ENCODE results near the gene COTL1.
A peak's percentile ranks its signal among the peaks of the same experiment; 100 is the strongest.

Gene COTL1, protein sequence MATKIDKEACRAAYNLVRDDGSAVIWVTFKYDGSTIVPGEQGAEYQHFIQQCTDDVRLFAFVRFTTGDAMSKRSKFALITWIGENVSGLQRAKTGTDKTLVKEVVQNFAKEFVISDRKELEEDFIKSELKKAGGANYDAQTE

DNA sequence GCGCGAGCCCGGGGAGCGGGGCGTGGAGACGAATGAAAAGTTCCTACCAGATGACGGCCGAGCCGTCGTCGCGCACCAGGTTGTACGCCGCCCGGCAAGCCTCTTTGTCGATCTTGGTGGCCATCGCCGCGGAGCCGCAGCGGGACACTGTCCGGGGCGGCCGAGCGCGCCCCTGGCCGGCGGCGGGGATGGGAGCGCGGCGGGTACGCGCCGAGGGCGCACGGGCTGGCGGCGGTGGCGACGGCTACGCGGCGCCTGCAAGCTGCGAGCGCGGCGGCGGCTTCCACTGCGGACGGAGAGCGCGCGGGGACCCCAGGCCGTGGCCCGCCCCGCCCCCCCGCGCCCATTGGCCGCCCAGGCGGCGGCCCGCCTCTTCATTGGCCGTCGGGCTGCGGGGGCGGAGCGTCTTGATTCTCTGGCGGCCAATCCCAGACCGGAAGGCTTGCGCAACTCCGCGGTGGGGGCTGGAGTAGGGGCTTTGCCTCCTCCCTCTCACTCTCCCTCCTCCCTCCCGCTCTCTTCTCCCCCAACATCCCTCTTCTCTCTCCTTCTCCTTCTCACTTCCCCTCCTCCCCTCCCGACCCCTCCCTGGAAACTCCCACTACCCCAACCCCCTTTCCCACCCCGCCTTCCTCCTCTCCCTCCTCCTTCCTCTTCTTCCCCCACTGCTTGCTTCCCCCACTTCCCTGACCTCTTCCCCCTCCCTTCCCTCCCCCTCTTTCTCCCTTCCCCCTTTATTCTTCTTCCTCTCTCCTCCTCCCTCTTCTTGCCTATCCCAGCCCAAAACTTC lies at the start of gene COTL1:
Gene COTL1, minus strand, starts transcription at position 288 of the 790 bp plus-strand sequence. Its CDS starts 164 bp downstream, at position 124.
- DNase-seq, result peak; percentile 98

DNA sequence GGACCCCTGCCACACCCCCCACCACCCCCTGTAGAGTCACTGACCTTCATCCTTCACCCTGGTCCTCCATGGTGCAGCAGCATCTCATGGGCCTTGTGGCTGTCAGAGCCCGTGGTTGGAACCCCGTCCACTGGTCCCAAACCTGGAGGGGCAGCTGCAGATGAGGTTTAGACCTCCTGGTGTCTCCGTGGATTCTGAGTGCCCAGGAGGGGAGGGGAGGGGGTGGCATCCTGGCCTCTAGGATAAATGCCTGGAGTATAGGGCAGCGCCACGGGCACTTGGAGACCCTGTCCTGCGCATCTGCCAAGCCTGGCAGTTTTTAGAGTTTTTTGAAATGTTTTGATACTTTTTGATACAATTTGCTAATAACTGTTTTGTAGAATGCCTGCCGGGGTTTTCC lies 48.0 kb upstream of the COTL1 start:
- DNase-seq, result no peak

DNA sequence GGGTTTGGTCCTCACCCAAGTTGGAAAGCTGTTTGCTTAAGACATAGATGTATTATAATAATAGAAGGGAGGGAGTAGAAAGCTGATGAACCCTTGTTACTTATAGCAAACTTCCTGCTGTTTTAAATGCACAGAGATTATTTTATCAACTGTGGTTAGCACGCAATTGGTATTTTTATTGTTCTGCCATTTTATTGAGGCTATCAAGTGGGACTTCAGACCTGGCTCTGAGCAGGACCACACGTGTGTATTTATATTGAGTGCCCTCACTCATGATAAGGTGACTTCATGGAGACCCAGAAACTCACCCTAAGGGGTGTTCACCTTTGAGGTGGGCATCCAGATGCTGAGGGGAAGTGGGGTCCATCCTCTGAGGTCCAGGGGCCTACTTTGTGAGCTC lies 47.5 kb upstream of the COTL1 start:
- no peak for DNase-seq

DNA sequence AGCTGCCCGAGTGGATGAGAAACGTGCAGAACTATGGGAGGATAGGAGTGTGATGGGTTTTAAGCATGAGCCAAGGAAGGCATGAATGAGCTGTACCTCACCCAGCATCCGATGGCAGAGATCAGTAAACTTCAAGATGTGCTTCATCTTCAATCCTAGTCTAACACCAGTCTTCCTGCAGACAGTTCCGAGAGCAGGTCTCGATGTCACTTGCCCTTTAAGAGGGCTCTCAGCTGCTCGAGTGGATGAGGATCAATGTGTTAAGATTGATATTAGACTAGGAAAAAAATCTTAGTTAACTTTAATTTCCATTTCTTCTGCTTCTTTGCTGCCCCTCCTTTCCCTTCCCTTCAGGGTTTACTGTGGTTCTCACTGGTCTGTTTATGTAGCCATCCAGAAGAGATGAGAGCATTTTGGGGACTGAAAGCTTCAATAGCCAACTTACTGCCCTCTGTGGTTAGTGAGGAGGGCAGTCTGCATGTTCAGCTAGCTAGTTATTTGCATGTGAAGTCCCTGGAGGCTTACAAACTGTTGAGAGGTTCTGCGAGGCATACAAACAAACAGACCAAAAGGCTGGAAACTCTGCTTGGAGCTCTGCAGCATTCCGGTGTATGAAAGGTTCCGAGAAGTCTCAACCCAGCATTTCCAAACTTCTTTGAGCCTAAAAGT lies 45.7 kb upstream of the COTL1 start:
- no peak for DNase-seq

DNA sequence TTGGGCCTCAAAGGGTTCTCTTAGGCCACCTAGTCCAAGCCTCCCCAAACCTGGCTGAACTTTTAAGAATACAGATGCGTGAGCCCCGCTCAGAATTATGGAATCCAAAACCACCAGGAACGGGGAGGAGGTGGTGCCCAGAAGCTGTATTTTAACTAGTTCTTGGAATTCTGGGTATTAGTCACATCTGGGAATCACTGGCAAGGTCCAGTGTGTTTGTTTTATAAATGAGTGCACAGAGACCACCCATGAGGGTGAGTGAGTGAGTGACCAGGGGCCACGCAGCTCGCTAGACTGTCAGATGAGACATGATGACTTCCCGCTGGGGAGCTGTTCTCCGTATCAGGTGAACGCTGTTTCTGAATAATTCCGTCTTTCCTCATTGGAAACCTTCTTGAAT lies 44.6 kb upstream of the COTL1 start:
- DNase-seq, result no peak

DNA sequence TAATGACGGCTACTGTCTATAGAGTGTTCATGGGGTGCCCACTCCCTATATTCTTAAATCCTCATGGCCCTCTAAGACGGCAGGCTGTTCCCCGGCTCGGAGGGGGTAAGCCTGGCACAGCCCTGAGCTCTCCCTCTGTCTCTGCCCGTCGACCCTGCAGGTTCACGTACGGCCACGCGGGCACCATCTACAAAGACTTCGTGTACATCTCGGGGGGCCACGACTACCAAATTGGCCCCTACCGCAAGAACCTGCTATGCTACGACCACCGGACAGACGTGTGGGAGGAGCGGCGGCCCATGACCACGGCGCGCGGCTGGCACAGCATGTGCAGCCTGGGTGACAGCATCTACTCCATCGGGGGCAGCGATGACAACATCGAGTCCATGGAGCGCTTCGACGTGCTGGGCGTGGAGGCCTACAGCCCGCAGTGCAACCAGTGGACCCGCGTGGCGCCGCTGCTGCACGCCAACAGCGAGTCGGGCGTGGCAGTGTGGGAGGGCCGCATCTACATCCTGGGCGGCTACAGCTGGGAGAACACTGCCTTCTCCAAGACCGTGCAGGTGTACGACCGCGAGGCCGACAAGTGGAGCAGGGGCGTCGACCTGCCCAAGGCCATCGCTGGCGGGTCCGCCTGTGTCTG lies 43.7 kb upstream of the COTL1 start:
- DNase-seq, result no peak

DNA sequence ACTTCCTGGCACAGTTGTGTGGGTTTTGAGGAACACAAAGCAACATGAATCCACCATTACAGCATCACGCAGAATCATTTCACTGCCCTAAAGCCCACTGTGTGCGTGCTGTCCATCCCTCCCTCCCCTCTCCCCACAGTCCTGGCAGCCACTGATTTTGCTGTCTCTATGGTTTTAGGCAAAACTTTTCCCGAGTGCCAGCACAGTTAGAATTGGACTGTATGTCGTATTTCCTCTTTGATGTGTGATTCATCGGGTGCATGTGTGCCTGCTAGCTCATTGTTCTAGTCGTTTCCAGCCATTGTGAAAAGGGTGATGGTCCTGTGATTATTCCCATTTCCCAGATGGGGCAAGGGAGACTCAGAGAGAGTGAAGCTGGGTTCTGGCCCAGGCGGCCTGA lies 43.1 kb upstream of the COTL1 start:
- DNase-seq, result no peak

DNA sequence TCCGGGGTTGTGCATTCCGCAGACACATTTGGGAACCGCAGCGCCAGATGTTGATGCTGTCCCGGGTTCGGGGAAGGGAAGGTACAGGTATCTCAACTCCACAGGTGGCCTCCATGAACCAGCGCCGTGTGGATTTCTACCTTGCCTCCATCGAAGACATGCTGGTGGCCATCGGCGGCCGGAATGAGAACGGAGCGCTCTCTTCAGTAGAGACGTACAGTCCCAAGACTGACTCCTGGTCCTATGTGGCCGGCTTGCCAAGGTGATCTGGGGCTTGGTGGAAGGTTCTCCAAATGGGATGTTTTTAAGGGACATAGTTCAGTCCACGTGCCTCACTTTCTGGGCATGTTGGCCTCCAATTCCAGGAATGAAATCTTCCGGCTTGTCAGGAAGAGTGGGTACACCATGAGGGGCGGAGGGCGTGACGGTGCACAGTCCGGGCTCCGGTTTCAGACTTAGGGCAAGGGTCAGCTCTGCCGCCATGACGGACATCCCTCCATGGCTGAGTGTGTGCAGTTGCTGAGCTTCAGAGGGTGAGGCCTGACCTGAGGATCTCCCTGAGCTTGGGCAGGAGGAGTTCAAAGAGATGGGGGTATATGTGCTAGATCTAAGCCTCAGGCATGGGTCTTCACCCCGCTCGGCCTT lies 41.9 kb upstream of the COTL1 start:
- DNase-seq, result no peak

DNA sequence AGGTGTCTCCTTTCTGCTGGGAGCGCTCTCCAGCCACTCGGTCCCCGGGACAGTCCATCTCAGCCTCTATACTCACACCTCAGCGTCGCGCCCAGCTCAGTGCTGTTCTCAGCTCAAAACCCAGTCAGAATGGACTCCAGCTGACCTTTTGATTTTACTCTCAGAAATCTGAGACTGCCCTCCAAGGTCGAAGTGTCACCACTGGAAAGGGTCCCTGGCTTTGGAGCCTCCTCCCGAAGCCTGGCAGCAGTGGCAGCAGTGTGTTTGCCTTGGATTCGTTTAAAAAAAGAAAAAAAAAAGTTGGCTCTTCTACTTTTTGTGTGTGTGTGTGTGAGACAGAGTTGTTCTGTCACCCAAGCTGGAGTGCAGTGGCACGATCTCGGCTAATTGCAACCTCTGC lies 40.8 kb upstream of the COTL1 start:
- no peak for DNase-seq

DNA sequence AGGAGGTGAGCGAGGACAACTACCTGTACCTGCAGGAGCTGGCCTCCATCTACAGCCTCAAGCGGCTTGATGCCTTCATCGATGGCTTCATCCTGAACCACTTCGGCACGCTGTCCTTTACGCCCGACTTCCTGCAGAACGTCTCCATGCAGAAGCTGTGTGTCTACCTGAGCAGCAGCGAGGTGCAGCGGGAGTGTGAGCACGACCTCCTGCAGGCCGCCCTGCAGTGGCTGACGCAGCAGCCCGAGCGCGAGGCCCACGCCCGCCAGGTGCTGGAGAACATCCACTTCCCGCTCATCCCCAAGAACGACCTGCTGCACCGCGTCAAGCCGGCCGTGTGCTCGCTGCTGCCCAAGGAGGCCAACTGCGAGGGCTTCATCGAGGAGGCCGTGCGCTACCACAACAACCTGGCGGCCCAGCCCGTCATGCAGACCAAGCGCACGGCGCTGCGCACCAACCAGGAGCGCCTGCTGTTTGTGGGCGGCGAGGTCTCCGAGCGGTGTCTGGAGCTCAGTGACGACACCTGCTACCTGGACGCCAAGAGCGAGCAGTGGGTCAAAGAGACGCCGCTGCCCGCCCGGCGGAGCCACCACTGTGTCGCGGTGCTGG lies 39.5 kb upstream of the COTL1 start:
- no peak for DNase-seq

DNA sequence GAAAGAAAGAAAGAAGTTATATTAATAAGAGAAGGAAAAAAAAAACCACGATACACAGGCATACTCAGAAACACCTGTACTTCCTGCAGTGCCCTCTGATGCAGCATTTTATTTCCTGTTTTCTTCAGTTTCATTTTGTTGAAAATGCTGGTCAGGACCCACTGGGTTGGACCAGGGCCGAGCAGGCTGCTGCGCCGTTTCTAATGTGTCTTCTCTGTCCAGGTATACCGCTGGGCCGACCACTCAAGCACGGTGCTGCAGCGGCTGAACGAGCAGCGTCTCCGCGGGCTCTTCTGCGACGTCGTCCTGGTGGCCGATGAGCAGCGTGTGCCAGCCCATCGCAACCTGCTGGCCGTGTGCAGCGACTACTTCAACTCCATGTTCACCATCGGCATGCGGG lies 38.8 kb upstream of the COTL1 start:
- no peak for DNase-seq

DNA sequence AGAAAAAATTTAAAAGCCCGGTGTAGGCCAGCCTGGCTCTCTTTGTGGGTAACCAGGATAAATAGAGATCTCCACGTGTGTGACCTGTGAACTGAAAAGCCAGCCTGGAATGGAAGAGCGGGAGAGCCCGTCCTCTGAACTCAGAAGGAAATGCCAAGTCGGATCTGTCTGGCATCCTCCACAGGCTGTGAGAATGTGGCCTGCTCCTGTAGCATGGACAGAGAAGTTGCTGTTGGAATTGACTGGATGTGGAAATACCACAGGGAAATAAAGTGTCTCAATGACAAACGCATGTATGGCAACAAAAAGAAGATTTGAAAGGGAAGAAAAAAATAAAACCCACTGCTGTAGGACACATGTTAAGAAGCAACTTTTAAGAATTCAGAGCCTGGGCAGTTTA lies 37.1 kb upstream of the COTL1 start:
- no peak for DNase-seq

DNA sequence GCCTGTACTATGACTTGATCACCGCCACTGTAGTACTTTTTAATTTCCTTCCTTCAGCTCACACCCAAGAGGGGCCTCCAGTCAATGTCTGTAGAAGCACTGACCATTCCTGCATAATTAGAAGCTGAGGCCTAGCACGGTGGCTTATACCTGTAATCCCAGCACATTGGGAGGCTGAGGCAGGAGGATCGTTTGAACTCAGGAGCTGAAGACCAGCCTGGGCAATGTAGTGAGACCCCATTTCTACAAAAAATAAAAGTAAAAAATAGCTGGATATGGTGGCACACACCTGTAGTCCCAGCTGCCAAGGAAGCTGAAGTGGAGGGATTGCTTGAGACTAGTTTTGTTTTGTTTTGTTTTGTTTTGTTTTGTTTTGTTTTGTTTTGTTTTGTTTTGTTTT lies 36.4 kb upstream of the COTL1 start:
- no peak for DNase-seq

DNA sequence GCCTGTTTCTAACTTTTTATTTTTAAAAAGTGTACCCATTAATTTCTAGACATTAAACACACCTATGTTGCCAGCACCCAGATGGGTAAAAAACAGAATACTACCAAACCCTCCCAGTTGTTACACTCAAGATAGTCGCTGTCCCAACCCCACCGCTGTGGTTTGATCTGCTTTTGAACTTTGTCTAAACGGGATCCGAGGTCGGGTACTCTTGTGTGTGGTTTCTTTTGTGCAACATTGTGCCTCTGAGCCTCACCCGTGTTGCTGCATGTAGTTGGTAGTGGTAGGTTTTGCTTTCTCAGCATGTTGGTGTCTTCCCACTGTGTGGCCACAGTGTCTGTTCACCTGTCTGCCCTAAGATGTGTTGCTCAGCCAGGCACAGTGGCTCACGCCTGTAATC lies 34.7 kb upstream of the COTL1 start:
- DNase-seq, result peak; percentile 31

DNA sequence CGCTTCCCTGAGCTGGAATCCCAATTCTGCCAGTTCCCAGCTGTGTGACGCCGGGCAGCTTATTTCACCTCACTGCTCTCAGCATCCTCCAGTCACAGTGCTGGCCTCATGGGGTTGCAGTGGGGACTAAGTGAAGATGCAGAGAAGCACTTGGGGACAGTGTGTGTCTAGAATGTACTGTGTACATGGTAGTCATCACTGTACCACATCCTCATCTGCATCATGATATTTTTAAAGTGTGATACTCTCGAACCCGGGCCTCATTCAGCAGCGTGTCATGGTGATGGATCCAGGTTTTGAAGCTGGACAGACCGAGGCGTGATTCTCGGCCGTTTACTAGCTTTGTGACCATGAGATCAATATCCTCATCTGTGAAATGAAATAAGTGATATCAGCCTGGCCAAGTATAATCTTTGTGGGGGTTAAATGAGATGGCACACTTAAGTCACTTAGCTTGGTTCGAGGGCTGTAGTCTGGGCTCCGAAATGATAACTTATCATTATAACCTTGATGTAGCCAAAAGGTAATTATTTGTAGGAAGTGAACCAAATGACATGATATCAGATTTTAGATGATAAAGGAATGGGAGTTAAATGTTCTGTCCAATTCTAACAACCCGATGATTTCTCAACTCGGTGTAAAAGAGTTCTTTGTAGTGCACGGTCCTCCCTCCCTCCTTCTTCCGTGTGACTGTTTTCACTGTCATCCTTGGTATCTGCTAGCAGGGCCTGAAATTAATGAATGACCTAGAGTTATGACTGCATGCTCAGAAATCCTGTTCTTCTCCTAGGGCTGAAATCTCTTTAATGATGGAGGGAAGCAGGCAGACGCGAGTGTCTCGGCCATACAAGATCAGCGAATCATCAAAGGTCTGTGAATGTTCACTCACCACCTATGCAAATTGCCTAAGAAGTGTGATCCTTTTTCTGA lies 32.4 kb upstream of the COTL1 start:
- no peak for DNase-seq

DNA sequence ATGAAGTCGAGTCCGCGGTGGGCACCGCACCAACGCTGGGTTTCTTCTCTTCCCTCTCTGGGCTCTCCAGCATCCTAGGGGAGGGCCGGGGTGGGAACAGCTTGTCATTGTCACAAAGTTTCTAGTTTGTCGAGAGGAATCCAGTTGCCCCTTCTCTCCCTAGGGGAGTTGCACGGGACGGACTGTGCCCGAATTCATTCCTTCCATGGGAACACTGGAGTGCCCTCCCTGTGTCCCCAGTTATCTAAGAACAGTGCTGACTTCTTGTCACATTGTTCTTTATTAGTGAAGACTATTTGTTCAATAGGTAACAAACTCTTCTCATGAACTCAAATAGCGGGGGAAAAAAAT lies 31.6 kb upstream of the COTL1 start:
- no peak for DNase-seq

DNA sequence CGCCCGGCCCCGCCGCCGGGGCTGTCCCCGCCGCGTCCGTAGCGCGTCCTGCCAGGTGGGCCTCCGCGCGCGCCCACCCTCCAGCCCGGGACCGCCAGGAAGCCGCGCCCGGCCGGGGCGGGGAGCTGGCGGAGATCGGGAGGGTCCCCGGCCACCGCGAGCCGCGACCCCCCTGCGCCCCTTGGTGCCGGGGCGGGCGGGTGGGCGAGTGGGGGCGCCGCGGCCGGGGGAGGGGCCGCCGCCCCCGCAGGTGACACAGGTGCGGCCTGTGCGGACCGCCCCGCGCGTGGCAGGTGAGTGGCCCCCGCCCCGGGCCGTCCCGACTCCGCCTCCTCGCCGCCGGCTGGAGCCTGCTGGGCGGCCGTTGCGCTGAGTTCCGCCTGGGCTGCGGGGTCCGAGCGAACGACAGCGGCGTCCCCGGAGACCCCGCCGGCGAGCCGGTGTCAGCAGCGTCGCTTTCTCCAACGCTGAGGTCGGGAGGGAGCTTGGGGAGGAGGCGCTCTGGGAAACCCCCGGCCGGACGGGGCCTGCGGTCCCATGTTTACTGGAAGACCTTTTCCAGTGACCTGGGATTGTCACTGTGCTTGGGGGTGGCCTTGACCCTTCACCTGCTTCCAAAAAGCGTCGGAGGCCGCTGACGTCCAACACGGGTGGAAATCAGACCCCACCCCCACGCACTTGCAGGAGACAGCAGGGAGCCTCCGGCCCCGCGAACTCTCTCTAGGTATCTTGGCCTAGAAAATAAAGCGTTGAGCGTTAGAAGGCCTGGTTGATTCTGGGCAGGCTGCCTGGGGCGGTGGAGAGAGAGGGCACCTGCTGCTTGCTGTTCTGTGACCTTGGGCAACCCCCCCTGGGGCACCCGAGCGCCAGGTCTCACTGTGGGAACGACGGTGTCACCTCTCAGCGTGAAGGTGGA lies 31.0 kb upstream of the COTL1 start:
- DNase-seq, result peak; percentile 49

DNA sequence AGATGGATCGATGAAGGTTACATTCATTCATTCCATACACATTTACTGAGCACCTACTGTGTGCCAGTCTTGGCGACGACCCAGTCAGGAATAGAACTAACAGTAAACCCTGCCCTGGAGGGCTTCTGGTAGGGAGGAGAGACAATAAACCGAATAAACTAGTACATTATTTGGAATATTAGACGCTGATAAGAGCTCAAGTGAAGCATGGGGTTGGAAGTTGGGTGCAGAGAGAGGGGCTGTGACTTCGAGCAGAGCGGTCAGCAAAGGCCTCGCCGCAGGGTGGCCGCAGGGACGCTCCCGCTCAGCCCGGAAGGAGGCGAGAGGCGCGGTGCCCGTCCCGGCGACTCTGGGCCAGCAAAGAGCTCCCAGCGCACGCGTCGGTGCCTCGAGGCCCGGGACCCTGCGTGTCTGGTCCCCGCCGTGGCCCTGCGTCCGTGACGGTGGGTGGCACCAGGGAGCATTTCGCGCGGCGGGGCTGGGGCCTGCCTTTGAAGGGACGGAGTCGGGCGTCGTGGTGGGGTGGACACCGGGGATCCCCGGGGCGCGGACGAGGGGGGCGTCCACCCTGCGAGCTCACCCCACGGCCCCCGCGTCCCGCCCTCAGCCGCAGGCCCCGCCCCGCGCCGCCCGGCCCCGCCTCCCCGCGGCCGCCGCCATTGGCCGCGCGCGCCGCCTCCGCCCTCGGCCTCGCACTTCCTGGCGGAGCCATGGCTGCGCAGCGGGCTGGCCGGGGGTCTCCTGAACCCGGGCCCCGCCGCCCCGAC lies 30.1 kb upstream of the COTL1 start, which contains the start of gene KLHL36:
Gene KLHL36, plus strand, starts transcription at position 684 of the 767 bp plus-strand sequence. CDS start 2,357 bp downstream, outside the sequence.
- peak; percentile 75 for DNase-seq

DNA sequence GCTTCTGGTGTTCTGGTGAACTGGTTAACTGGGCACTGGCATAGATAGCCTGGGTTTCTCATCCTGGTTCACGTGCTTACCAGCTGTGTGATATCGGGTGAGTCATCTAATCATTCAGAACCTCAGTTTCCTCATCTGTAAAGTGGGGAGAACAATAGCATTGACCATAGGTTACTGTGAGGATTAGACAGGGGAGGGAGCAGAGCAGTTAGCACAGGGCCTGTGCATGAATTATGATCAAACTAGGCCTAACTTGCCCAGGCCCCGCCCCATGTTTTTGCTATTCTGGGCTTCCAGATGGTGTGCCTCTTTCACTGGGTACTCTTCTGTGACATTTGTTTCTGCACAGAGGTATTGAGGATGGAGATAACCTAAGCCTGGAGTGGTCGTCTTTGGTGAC lies 25.8 kb upstream of the COTL1 start:
- no peak for DNase-seq

DNA sequence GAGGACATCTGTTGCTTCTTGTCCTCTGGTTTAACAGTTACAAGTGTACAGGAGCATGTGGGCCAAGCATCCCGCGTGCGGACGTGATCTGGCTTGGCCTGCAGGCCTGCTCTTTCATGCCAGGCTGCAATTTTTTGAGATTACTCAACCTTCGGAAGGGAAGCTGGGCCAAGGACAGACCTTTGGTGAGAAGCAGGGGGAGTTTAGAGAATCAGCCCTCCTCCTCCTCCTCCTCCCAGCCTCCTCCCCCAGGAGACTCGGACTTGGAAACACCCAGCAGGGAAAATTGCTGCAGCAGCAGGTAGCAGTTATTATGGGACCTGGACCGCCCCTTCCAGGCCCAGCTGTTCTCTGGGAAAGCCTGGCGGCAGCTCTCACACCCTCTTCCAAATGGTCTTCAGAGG lies 25.3 kb upstream of the COTL1 start:
- DNase-seq, result no peak
